Embryonic facial prominence (tissue), 1 donor: ENCODE results near the gene TCERG1.
A peak's percentile ranks its signal among the peaks of the same experiment; 100 is the strongest.
"Not testable (repeated sequence)": the region's sequence is repeated elsewhere in the genome, so short reads cannot be mapped to it uniquely, and the experiment has no call there.

Experiments used
- DNase-seq: peaks from one replicate; pipeline ENCODE4 v3.0.0-alpha.2; 2016; ENCODE audit errors: extremely low spot score

The TCERG1 gene

DNA sequence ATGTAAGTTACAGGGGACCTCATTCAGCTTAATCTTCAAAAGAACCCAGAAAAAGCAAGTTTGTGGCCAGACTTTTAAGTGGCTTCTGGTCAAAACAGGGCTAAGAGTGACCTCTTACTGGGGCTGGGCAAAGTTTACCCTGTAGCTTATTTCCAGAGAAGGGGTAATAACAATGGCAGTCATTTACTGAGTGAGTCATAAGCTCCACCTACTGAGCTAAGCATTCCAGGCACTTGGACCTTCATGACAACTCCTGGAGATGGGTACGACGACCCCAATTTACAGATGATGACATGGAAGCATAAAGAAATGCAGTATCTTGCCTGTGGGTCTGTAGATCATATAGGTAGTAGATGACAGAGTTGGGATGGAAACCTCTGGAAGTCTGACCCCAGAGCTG, 73.6 kb downstream of the TCERG1 start:
- DNase-seq: no peak

DNA sequence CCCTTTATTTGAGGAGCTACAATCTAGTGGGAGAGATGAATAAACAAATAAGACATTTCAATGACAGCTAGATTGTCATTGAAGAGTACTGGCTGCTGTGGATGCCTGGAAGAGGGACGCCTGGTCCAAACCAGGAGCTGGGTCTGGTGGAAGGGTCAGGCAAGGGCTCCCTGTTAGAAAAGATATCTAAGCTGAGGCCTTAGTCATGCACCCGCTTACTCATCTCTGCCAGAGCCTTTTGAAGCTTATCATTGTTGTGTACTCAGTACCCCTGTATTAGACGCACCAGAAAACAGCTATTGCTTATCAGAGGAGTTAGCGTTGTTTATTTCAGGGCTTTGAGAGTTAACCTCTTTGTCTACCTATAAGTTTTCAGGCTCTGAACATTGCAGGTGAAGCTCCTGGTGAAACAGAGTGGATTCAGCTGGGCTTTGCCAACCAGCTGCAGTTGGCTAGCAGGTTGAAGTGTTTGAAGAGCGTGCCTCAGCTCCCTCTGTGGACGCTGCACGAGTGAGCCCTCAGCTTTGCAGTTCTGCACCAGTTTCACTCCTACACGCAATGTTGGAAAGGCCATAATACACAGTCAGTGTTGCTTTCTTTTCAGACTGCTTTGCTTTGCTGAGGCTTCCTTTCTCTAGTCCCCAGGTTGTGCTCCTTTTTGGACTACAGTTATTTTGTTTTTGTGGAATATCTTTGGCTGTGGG, 74.4 kb downstream of the TCERG1 start:
- no peak for DNase-seq

DNA sequence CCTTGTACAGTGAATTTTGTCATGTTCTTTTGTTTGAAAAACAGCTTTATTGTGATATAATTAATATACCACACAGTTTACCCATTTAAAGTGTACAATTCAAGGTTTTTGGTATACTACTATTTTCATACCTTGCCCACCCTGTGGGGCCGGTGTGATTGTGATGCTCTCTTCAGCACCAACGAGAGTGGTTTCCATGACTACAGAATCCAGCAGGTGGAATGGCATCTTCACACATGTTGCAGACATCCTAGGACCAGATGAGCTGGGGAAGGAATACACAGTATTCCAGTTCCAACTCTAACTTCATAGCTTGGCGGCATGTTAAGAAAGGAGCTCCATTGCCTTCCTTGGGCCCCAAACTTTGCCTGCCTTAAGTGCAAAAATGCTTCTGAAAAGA, 76.6 kb downstream of the TCERG1 start:
- DNase-seq: no peak

DNA sequence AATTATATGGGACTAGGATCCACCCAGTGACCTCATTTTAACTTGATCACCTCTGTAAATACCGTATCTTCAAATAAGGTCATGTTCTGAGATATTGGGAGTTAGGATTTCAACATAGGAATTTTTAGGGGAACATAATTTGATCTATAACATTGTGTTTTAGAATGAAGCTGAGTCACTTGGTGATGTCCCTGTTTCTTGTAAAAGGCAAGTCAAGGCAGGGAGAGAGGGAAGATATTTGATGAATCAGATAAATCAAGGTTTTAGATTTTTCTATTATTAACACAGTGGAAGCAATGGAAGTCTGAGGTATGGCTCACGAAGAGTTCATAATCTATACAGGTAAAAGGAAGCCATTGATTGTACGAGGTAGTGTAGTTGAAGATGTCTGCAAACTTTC, 80.7 kb downstream of the TCERG1 start:
- no peak for DNase-seq

DNA sequence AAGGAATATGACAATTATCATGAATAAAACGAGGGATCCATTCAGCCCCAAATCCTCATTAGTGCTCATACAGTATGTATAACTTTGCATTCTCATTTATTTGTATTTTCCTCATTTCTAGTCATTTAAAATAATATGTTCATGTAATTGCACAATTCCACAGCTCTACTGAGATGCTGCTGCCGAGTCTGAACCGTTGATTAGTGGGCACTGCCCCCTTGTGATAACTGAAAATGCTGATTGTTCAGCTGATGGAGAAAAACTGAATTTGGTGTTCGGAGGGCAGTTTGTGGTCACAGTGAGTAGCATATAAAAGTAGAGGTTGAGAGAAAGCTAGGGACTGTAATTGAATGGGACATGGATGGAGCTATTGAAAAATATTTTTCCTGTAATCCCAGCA, 81.1 kb downstream of the TCERG1 start:
- DNase-seq: no peak

DNA sequence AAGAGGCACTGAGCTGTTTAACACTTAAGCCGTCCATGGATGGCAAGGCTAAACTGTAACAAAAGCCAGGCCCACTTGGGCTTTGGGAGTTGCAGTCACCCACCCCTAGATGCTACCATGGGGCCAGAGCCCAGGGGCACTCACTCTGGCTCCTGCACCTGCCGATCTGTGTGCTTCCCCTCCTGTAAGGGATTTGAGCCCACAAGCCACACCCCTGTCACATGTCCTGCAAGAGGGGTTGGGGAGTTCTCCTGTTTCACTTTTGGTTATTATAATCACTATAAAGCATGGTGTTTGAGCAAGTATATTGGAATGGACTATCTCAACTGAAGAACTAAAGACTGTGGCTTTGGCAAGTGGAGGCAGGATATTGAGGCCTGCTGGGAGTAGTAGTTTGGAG, 82.9 kb downstream of the TCERG1 start:
- DNase-seq: no peak

DNA sequence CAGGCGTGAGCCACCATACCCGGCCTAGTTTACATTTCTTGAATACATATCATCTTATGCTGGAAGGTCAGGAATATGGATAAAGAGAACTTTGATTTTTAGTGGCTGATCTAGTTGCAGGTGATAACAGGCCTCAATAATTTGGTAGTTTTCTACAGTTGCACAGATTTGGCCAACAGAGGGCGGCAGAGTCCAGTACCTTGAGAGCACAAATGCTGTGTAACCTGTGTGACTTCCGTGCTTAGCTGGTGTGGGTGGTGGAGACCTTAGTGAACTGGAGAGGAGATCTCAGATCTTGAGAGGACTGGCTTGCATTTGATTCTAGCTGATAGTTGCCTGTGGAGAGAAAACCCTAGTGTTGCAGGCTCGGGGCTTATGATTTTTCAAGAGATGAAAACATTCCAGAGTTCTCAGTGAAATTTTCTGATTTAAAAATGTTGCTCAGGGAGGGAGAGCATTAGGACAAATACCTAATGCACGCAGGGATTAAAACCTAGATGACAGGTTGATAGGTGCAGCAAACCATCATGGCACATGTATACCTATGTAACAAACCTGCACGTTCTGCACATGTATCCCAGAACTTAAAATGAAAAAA, 86.2 kb downstream of the TCERG1 start:
- DNase-seq: peak; percentile 10

DNA sequence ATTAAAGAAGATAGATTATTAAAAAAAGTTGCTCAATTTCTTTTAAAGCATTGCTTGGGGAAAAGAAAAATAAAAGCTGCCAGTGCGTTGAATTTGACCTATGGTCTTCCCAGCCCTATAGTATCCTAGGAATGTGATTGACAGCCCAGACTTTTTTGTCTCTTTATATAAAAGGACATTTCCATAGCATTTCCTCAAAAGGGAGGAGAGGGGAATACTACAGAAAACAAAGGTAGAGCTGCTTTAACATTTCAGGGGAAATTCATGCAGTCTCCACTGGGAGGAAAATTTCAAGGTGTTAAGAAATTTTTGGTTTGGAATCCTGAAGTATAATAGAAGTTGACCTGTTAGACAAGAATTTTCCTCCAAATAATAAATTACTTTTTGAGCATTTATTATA, 86.7 kb downstream of the TCERG1 start:
- no peak for DNase-seq

DNA sequence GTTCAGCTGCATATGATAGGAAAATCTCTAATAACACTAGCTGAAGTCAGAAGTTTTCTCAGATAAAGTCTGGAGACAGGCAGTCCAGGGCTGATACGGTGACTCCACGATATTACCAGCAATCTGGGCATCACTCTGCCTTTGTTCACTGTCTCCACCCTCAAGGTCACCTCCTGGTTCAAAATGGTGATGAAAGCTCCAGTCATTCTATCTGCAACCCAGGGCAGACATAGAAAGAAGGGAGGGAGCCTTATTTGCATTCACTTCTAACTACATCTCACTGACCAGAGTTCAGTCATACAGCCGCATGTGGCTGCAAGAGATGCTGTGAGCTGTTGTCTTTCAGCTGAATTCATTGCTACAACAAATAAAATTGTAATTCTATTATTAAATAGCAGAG, 91.3 kb downstream of the TCERG1 start:
- DNase-seq: no peak

DNA sequence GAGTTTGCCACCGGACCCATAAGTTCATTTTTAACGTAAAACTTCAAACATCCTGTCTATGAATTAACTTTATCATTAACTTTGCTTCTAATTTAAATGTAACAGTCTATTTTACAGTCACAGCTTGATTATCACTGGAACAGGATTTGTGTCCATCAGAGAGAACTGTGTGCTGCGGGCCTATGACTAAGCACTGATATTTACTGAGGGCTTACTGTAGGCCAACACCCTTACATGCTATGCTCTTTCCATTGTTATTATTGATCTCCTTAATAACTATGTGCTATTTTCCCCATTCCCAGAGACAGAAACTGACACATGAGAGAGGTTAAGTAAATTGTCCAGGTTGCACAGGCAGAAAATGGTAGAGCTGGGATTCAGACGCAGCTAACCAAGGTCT, 92.8 kb downstream of the TCERG1 start:
- DNase-seq: no peak

DNA sequence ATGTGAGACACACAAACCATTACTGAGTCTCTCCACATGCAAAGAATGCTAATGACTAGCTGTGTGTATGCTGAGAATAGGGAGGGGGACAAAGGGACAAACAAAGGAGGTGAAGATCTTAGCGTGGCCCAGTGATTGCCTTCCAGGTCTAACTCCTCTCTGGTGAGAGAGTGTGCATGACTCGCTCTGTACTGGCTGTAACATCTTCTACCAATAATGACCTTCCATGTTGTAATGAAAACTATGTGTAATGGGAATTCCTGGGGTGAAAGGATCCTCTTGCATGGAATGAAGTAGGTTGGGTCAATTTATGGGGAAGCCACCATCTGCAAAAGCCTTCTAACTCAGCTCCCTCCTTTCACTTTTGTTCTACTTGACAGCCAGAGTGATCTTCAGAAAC, 93.3 kb downstream of the TCERG1 start:
- DNase-seq: no peak

DNA sequence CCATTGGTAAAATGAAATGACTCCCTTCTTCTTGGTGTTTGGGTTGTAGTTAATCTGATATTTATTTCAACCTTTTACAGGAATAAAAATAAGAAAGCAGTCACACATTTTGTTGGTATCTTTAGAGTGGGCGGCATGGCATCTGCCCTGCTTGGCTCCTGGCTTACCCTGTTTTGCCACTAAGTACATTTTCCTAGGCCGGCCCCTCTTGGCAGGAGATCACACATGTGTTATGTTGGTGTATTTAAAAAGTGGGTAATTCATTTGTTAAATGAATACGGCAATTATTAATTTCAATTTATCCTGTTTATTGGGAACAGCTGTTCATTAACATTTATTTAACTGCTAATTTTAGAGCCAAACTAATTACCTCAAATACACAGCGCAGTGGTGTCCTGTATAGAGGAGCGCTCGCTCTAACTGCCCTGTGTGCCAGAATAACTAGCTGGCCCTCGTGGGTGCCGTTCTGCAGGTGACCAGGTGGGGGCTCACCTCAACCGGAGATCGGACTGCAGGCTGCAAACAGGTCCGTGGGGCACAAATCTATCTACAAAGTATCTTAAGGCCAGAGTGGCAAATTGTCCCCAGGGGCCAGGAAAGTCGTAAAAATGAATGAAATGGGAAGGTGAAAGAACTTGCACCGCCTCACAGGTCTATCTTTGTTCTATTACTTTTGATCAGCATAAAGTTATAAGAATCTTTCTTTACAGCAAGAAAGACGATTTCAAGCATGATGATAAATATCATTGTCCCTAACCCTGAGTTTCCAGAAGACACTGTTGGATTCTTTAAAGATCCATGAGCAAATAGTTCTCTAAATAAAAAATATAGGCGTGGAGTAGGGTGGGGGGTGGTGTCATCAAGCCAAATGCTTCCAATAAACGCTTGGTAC, 95.1 kb downstream of the TCERG1 start:
- DNase-seq: peak; percentile 46

DNA sequence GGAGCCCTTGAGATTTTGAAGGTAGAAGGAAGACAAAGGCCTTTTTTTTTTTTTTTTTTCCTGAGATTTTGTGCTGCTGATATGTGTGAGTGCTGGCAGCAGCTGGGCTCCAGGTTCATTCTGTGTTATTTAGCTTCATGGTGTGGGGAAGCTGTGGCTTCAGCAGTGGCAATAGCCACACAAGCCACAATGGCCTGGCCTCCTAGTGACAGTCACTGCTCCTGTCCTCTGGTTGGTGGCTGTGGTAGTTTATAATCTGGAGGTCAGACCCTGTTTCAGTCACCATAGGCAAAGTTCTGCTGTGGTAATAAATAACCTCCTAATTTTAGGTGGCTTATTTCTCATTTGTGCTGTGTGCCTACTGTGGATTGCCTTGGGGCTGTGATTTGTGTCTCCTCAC, 97.1 kb downstream of the TCERG1 start:
- DNase-seq: no peak

DNA sequence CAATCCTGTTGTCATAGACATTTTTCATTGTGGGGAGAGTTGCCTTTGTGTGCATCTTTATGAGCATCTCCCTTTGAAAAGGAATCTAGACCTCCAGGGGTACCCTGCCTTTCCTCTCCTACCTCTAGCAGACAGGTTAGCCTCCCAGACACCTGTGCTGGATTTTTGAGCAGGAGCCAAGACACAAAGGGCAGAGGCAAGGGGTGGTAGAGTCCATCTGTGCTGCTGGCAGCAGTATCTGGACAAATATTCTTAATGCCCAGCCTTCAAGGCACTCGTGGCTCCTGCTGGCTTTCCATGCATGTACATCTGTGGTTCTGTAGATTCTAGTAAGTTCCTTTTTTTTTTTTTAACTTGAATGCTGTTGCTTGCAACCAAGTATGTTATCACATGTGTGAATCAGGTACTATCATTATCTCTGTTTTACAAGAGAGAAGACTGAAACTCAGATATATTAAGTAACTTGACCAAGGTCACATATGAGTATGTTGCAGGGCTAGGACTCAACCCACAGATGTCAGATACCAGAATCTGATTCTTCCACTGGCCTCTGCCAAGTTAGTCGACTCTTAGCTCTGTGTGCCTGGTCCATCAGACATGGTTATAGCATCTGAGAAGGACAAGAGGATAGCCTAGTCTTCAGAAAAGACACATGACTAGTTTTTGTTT, 101.8 kb downstream of the TCERG1 start:
- DNase-seq: no peak

DNA sequence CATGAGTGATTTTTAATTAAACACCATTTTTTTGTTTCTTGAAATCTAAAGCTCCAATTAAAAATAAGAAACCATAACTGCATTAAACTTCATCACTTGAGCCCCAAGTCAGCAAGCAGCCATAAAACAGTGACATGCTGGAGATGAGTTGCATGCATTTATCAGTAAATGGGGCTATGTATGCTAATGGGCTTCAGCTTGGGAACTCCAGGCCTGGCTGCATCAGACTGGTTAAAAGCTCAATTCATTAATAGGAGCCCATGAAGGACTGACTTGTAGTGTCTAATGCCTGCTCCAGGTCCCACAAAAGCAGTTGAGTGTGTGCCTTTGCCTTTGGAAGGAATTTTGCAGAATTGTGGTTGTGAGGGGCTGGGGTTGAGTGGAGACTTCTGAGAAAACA, 102.5 kb downstream of the TCERG1 start:
- no peak for DNase-seq

DNA sequence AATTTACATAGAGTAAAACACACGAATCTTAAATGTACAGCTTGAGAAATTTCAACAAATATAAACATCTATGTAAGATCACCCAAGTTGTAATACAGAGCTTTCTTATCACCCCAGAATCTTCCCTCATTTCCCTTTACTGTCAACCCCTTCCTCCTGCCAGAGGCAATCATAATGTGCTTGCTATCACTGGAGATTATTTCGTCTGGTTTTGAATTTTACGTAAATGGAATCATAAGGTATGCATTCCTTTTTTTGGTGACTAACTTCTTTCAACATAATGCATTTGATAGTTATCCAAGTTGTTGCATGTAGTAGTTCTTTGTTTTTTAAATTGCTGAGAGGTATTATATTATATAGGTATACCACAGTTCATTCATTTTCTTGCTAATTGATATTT, 106.3 kb downstream of the TCERG1 start:
- DNase-seq: no peak

DNA sequence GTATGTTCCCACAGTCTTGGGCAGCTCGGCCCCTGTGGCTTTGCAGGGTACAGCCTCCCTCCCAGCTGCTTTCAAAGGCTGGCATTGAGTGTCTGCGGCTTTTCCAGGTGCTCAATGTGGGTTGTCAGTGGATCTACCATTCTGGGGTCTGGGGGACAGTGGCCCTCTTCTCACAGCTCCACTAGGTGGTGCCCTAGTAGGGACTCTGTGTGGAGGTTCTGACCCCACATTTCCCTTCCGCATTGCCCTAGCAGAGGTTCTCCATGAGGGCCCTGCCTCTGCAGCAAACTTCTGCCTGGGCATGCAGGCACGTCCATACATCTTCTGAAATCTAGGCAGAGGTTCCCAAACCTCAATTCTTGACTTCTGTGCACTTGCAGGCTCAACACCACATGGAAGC, 109.8 kb downstream of the TCERG1 start:
- DNase-seq: not testable (repeated sequence)

DNA sequence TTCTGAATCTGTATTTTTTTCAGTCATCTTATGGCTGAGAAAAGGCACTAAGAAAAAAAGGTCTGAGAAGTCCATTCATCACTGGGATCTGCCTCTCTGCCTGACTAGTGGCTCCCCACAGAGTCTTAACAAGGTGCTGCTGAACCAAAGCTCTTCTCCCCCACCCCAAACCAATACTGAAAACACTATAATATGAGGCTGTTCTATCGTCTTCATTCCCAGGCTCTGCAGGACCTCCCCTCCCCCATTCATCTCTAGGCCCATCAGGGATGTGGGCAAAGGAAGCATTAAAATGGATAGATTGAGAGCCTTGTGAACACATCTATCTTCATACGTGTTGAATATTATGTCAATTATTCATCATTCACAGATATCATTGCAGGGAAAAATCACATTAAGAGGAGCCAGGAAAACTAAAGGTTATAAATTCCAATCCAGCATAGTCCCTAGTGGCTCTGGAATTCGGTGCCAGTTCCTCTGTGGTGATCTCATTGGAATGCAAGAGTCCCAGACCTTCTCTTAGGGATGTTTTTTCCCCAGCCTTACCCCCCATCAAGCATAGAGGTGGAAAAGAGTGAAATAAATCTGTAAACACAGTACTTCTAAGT, 113.2 kb downstream of the TCERG1 start:
- DNase-seq: no peak
